Upper lobe of right lung (tissue), 1 donor: ENCODE measurements around the gene C19orf25. TPM values are rescaled to one million over a fixed set of nuclear protein-coding genes. Genes with fewer than 3 reads are reported as not detected.
A peak's percentile ranks its signal among the peaks of the same experiment; 100 is the strongest.
"Not testable (repeated sequence)": the region's sequence is repeated elsewhere in the genome, so short reads cannot be mapped to it uniquely, and the experiment has no call there.

Experiments used
- ATAC-seq: fragments of 200-7000 bp; cut with Tn5 transposase; one replicate; pipeline ENCODE4 v1.9.1; 2020; ENCODE audit warnings: mild to moderate bottlenecking, moderate library complexity
- DNase-seq: peaks from one replicate; pipeline ENCODE4 v3.0.0-alpha.2; 2020
- H3K27ac ChIP-seq: fragments of 200-600 bp; one replicate; pipeline ENCODE4 v1.8.0; 2022
- H3K27me3 ChIP-seq: fragments of 200-600 bp; one replicate; pipeline ENCODE4 v1.8.0; 2022; ENCODE audit warnings: mild to moderate bottlenecking
- H3K36me3 ChIP-seq: fragments of 200-600 bp; one replicate; pipeline ENCODE4 v1.8.0; 2022
- H3K4me1 ChIP-seq: fragments of 200-600 bp; one replicate; pipeline ENCODE4 v1.8.0; 2022
- H3K4me3 ChIP-seq: fragments of 200-600 bp; one replicate; pipeline ENCODE4 v1.8.0; 2022; ENCODE audit warnings: mild to moderate bottlenecking
- H3K9me3 ChIP-seq: fragments of 200-600 bp; one replicate; pipeline ENCODE4 v1.8.0; 2022
- CTCF ChIP-seq: fragments of 200-600 bp; IDR thresholded peaks from one replicate; pipeline ENCODE4 v1.8.0; 2022; ENCODE audit warnings: antibody characterized with exemption
- intact Hi-C: fragments of 100-400 bp; cut with DNase I; formaldehyde crosslinking; loops from one replicate; pipeline ENCODE4 v1.11.0; 2022
- total RNA-seq: library from RNA; stranded (reverse); fragmentation: NEBNext Ultra II Directional; extraction: Animal tissue kit (Norgen Biotek cat#: 25700); gene quantifications from one replicate; pipeline ENCODE4 v1.2.1, GENCODE V29; 2021
- donor health status: DM: no; HTN: yes; CAD: no; lungs with severe emphysema.

C19orf25 gene
- total RNA-seq, 1 donor from 2014 or later: 26.3 TPM

- intact Hi-C loops: no loop called here
- DNase-seq (no peak), ATAC-seq (no peak)
- Histone ChIP-seq H3K27ac (no peak overlapping the region), H3K9me3 (no peaks in the 10 kb centered on the region), H3K36me3 (no peaks in the 10 kb centered on the region), H3K4me3 (no peak overlapping the region), H3K27me3 (peaks cover 40% of the 10 kb centered on the region), H3K4me1 (peaks cover 3% of the 10 kb centered on the region)
- TF ChIP-seq CTCF: no peak
Observed at GRCh38 chr19:1501200-1501595, 22.2 kb upstream of the C19orf25 start.

- H3K27ac ChIP-seq, DNase-seq, intact Hi-C loops, H3K4me1 ChIP-seq, H3K36me3 ChIP-seq, ATAC-seq, H3K9me3 ChIP-seq, H3K4me3 ChIP-seq: not testable (repeated sequence)
- H3K27me3 ChIP-seq: peaks cover 36% of the 10 kb centered on the region
Observed at GRCh38 chr19:1499231-1499630, 20.2 kb upstream of the C19orf25 start.

GRCh38 chr19:1497578-1498235, 18.7 kb upstream of the C19orf25 start:
- no peak overlapping the region for H3K27ac ChIP-seq
- intact Hi-C loops: no loop called here
- H3K36me3 ChIP-seq: no peaks in the 10 kb centered on the region
- DNase-seq (no peak), ATAC-seq (no peak)
- no peak for TF ChIP-seq CTCF
- H3K4me1 ChIP-seq: no peaks in the 10 kb centered on the region
- peaks cover 21% of the 10 kb centered on the region for H3K27me3 ChIP-seq
- H3K9me3 ChIP-seq: no peaks in the 10 kb centered on the region
- H3K4me3 ChIP-seq: no peak overlapping the region

GRCh38 chr19:1496714-1497577, 17.9 kb upstream of the C19orf25 start:
- TF ChIP-seq CTCF: no peak
- no peak for ATAC-seq
- no peaks in the 10 kb centered on the region for H3K4me1 ChIP-seq
- intact Hi-C loops: no loop called here
- no peaks in the 10 kb centered on the region for H3K36me3 ChIP-seq
- no peak overlapping the region for H3K4me3 ChIP-seq
- H3K27me3 ChIP-seq: peaks cover 14% of the 10 kb centered on the region
- H3K9me3 ChIP-seq: no peaks in the 10 kb centered on the region
- H3K27ac ChIP-seq: no peak overlapping the region
- DNase-seq: no peak

GRCh38 chr19:1495799-1496713, 17.0 kb upstream of the C19orf25 start:
- DNase-seq: no peak

More at GRCh38 chr19:1495799-1496713, 17.0 kb upstream of the C19orf25 start:
- no peaks in the 10 kb centered on the region for H3K9me3 ChIP-seq
- peak; percentile 49 for ATAC-seq
- H3K27me3 ChIP-seq: peaks cover 14% of the 10 kb centered on the region
- peaks cover 5% of the 10 kb centered on the region for H3K4me1 ChIP-seq
- no peaks in the 10 kb centered on the region for H3K36me3 ChIP-seq
- H3K27ac ChIP-seq: no peak overlapping the region
- H3K4me3 ChIP-seq: no peak overlapping the region
- TF ChIP-seq CTCF: no peak
- intact Hi-C loops: no loop called here
